HUES48 (cell line): ENCODE measurements around the gene CRADD.
"Not testable (repeated sequence)": the region's sequence is repeated elsewhere in the genome, so short reads cannot be mapped to it uniquely, and the experiment has no call there.

Source experiments
- H3K27ac ChIP-seq: one replicate; pipeline ENCODE4 v1.7.0; 2013; ENCODE audit warnings: low read depth, low read length, inconsistent platforms
- H3K27me3 ChIP-seq: 2 replicates; pipeline ENCODE4 v1.6.1; 2013; ENCODE audit warnings: mild to moderate bottlenecking, low read length; ENCODE audit not compliant: control insufficient read depth, insufficient read depth
- H3K36me3 ChIP-seq: 2 replicates; pipeline ENCODE4 v1.6.1; 2013; ENCODE audit warnings: low read length; ENCODE audit not compliant: control insufficient read depth, insufficient read depth
- H3K4me1 ChIP-seq: 2 replicates; pipeline ENCODE4 v1.6.1; 2013; ENCODE audit warnings: mild to moderate bottlenecking, low read length; ENCODE audit not compliant: control insufficient read depth, insufficient read depth
- H3K4me3 ChIP-seq: 2 replicates; pipeline ENCODE4 v1.5.1; 2013; ENCODE audit warnings: mild to moderate bottlenecking, low read depth, low read length
- H3K9ac ChIP-seq: 2 replicates; pipeline ENCODE4 v1.6.1; 2013; ENCODE audit warnings: mild to moderate bottlenecking, low read depth, low read length, moderate library complexity
- H3K9me3 ChIP-seq: 2 replicates; pipeline ENCODE4 v1.6.1; 2013; ENCODE audit warnings: low read length; ENCODE audit not compliant: control insufficient read depth, insufficient read depth

Gene CRADD

DNA sequence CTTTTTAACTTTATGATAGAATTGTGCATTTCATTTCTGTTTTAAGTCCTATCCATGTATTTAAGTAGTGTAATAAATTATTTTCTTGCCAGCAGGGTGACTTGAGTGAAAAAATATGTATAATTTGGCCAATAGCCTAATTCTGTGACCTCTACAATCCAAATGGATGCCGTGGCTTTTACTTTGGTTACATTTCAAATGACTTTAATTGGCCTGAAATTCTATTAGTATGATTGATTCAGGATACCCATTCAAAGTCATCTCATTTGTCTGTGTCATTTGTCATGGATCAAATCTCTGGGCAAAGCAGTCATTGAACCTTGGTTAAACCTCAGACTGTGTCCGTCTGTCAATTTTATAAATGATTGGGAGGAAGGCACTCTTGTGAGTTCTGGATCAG lies 29.6 kb downstream of the CRADD start:
- H3K27me3 ChIP-seq: no peaks in the 10 kb centered on the region
- H3K4me3 ChIP-seq: no peak overlapping the region
- H3K9me3 ChIP-seq: peaks cover 10% of the 10 kb centered on the region; the same call in 1 of the 2 replicates
- H3K4me1 ChIP-seq: peaks cover 15% of the 10 kb centered on the region; the same call in 1 of the 2 replicates
- no peak overlapping the region for H3K27ac ChIP-seq
- H3K9ac ChIP-seq: no peak overlapping the region
- H3K36me3 ChIP-seq: no peaks in the 10 kb centered on the region

GRCh38 chr12:93707836-93708235 lies 30.7 kb downstream of the CRADD start:
- Histone ChIP-seq H3K9me3 (peaks cover 10% of the 10 kb centered on the region; the same call in 1 of the 2 replicates), H3K9ac (no peak overlapping the region), H3K4me3 (no peak overlapping the region), H3K36me3 (no peaks in the 10 kb centered on the region), H3K27ac (no peak overlapping the region), H3K4me1 (peaks cover 9% of the 10 kb centered on the region), H3K27me3 (no peaks in the 10 kb centered on the region)

DNA sequence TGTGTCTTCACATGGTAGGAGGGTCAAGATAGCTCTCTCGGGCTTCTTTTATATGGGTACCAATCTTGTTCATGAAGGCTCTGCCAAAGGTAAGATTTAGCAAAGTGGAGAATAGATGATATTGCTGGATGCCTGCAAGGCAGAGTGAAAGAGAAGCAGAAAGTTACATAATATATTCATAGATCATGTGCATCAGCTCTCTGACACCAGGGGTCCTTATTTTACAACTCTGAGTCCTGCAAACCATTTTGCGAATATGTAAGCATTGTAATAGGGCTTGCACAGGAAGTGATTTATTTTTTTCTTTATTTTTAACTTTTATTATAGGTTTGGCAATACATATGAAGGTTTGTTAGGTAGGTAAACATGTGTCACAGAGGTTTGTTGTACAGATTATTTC lies 31.8 kb downstream of the CRADD start:
- Histone ChIP-seq H3K36me3 (no peaks in the 10 kb centered on the region), H3K27ac (no peak overlapping the region), H3K9ac (no peak overlapping the region), H3K9me3 (peaks cover 10% of the 10 kb centered on the region; the same call in 1 of the 2 replicates), H3K27me3 (no peaks in the 10 kb centered on the region), H3K4me3 (no peak overlapping the region), H3K4me1 (peaks cover 12% of the 10 kb centered on the region)

- Histone ChIP-seq H3K9ac (no peak overlapping the region), H3K4me1 (peaks cover 12% of the 10 kb centered on the region), H3K27me3 (no peaks in the 10 kb centered on the region), H3K27ac (no peak overlapping the region), H3K4me3 (no peak overlapping the region), H3K36me3 (no peaks in the 10 kb centered on the region), H3K9me3 (peaks cover 10% of the 10 kb centered on the region; the same call in 1 of the 2 replicates)
These were observed 32.2 kb downstream of the CRADD start for GRCh38 chr12:93709386-93709785.

DNA sequence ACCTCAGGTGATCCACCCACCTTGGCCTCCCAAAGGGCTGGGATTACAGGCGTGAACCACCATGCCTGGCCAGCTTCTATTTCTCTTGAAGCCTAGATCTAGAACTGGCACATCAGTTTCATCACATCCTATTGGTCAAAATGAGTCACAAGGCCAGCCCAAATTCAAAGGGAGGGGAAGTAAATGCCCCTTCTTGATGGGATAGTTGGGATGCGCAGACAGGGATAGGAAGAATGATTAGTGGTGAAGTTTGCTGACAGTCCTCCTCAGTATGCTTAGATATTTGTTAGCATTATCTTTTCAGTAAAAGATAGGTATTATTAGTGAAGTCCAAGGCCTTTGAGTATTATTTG lies 33.4 kb downstream of the CRADD start:
- peaks cover 12% of the 10 kb centered on the region for H3K4me1 ChIP-seq
- H3K36me3 ChIP-seq: no peaks in the 10 kb centered on the region
- no peaks in the 10 kb centered on the region for H3K27me3 ChIP-seq
- H3K27ac ChIP-seq: no peak overlapping the region
- no peak overlapping the region for H3K4me3 ChIP-seq
- H3K9me3 ChIP-seq: peaks cover 10% of the 10 kb centered on the region; the same call in 1 of the 2 replicates
- H3K9ac ChIP-seq: no peak overlapping the region

- H3K27me3 ChIP-seq, H3K36me3 ChIP-seq, H3K9ac ChIP-seq, H3K4me3 ChIP-seq, H3K27ac ChIP-seq: not testable (repeated sequence)
- H3K4me1 ChIP-seq: peaks cover 12% of the 10 kb centered on the region
- peaks cover 10% of the 10 kb centered on the region; the same call in 1 of the 2 replicates for H3K9me3 ChIP-seq
These were observed 34.3 kb downstream of the CRADD start for GRCh38 chr12:93711502-93711901.

GRCh38 chr12:93712200-93712599 lies 35.0 kb downstream of the CRADD start:
- no peak overlapping the region for H3K9ac ChIP-seq
- H3K36me3 ChIP-seq: no peaks in the 10 kb centered on the region
- no peaks in the 10 kb centered on the region for H3K27me3 ChIP-seq
- H3K27ac ChIP-seq: no peak overlapping the region
- peaks cover 10% of the 10 kb centered on the region; the same call in 1 of the 2 replicates for H3K9me3 ChIP-seq
- no peak overlapping the region for H3K4me3 ChIP-seq
- H3K4me1 ChIP-seq: peaks cover 12% of the 10 kb centered on the region

- Histone ChIP-seq H3K36me3 (no peaks in the 10 kb centered on the region), H3K27me3 (no peaks in the 10 kb centered on the region), H3K9ac (no peak overlapping the region), H3K9me3 (peaks cover 10% of the 10 kb centered on the region; the same call in 1 of the 2 replicates), H3K27ac (no peak overlapping the region), H3K4me3 (no peak overlapping the region), H3K4me1 (peaks cover 12% of the 10 kb centered on the region)
These were observed 35.9 kb downstream of the CRADD start for GRCh38 chr12:93713060-93713459.

DNA sequence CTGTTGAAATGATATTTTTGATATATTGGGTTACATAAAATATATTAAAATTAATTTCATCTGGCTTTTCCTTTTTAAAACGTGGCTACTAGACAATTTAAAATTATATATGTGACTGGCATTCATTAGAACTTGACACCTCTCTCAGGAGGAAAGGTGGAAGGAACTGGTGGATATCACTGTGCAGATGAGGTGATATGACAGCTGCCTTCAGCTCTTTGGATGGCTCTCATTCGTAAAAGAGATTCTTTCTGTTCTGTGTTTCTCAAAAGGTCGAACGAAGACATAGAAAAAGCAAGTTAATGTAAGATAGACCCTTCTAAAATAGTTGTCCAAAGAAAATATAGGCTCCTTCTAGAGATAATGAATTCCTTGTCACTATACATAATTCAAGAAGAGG lies 36.6 kb downstream of the CRADD start:
- H3K27ac ChIP-seq: no peak overlapping the region
- H3K4me1 ChIP-seq: peaks cover 12% of the 10 kb centered on the region
- H3K36me3 ChIP-seq: no peaks in the 10 kb centered on the region
- H3K9ac ChIP-seq: no peak overlapping the region
- H3K9me3 ChIP-seq: peaks cover 10% of the 10 kb centered on the region; the same call in 1 of the 2 replicates
- no peak overlapping the region for H3K4me3 ChIP-seq
- no peaks in the 10 kb centered on the region for H3K27me3 ChIP-seq

DNA sequence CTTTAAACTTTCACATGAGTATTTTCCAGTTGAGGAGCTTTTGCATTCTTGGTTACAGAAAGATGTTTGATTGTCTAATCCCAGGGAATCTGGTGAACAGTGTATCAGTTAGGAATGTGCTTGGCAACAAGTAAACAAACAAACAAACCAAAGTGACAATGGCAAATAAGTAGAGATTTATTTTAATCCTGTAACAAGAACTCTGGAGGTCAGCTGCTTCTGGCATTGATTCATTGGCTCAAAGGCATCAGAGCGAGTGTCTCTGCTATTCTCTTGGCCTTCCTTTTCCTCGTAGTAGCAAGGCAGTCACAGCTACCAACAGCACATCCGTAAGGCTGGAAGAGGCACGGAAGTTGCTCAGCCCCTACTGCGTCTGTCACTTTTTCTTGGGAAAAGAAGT lies 37.2 kb downstream of the CRADD start:
- Histone ChIP-seq H3K36me3 (no peaks in the 10 kb centered on the region), H3K9me3 (peaks cover 10% of the 10 kb centered on the region; the same call in 1 of the 2 replicates), H3K9ac (no peak overlapping the region), H3K4me1 (peaks cover 12% of the 10 kb centered on the region), H3K27me3 (no peaks in the 10 kb centered on the region), H3K4me3 (no peak overlapping the region), H3K27ac (peak overlapping the region; percentile 21)

GRCh38 chr12:93719710-93720109 lies 42.5 kb downstream of the CRADD start:
- Histone ChIP-seq H3K9ac (no peak overlapping the region), H3K4me1 (peaks cover 2% of the 10 kb centered on the region; the same call in 1 of the 2 replicates), H3K27ac (no peak overlapping the region), H3K4me3 (no peak overlapping the region), H3K27me3 (no peaks in the 10 kb centered on the region), H3K9me3 (peaks cover 4% of the 10 kb centered on the region; the same call in 1 of the 2 replicates), H3K36me3 (no peaks in the 10 kb centered on the region)
